Stimulated activated CD8-positive, alpha-beta memory T cell treated with anti-CD3 and anti-CD28 coated beads, Interleukin-15, amount 100 ng/mL, for 48 hours (primary cell): ENCODE results near the gene TMCC1.
"Not testable (repeated sequence)": the region's sequence is repeated elsewhere in the genome, so short reads cannot be mapped to it uniquely, and the experiment has no call there.

ENCODE experiments used
- DNase-seq, 2 donors: peaks; one replicate each; pipeline ENCODE4 v3.0.0-alpha.2; 2020; ENCODE audit warnings: low read depth in 2 of 2

The TMCC1 gene

GRCh38 chr3:129687586-129688125, 205.9 kb downstream of the TMCC1 start:
- DNase-seq: no peak

DNA sequence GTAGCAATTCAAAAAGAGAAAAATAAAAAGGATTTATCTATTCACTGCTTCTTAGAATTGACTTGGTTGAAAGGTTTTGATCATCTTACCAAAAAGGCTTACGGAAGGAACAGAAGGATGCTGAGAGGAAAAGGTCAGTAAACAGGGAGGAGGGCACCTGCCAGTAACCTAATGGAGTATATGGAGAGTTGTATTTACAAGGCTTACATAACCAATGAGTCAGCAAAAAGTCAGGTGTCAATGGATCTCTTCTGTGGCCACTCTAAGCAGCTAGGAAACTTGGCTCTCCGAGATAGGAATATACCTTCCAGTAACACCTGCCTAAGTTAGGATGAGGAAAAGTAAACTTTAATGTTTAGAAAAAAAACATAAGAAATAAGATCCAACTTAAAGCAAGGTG, 206.6 kb downstream of the TMCC1 start:
- no peak for DNase-seq

- DNase-seq: no peak
These were observed 209.2 kb downstream of the TMCC1 start for GRCh38 chr3:129684270-129684669.

GRCh38 chr3:129683201-129683600, 210.3 kb downstream of the TMCC1 start:
- DNase-seq: no peak

DNA sequence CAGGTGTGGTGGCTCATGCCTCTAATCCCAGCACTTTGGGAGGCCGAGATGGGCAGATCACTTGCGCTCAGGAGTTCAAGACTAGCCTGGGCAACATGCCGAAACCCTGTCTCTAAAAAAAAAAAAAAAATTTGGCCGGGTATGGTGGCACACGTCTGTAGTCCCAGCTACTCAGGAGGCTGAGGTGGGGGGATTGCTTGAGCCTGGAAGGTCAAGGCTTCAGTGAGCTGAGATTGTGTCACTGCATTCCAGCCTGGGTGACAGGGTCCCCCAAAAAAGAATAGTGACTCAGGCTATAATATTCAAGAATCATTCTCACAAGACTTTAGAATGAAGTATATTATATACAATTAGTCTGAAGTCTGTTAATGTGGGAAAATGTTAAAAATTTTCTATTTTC, 216.5 kb downstream of the TMCC1 start:
- DNase-seq: no peak

- not testable (repeated sequence) for DNase-seq
These were observed 218.8 kb downstream of the TMCC1 start for GRCh38 chr3:129674798-129675123.

DNA sequence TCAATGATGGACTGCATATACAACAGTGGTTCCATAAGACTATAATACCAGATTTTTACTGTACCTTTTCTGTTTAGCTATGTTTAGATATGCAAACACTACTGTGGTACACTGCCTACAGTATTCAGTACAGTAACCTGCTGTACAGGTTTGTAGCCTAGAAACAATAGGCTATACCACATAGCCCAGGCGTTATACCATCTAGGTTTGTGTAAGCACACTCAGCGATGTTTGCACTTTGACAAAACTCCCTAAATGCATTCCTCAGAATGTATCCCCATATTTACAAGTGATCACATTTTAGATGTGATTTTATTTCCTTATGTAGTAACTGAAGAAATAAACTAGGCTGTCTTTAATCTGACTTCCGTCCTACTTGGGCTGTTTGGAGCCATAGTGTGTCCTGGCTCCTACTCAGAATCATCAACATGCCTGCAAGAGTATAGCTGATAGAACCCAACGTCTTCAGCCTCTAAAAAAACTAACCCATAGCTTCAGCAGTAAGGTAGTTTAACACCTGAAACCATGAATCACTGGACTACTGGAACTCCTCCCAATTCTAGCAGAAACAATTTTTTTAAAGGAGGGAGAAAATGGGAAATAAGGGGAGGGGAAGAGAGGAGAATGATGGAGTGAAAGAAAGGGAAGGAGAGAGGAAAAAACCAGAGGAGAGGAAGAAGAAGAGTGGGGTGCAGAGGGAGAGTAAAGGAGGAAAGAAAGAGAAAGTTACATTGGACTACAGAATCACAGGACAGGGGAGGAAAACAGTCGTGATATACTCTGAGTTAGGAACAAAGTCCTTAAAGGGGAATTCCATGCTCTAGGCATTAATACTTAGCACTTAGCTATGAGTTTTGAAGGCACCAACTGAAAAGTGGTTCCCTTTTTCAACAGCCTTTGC, 219.4 kb downstream of the TMCC1 start:
- DNase-seq: no peak

DNA sequence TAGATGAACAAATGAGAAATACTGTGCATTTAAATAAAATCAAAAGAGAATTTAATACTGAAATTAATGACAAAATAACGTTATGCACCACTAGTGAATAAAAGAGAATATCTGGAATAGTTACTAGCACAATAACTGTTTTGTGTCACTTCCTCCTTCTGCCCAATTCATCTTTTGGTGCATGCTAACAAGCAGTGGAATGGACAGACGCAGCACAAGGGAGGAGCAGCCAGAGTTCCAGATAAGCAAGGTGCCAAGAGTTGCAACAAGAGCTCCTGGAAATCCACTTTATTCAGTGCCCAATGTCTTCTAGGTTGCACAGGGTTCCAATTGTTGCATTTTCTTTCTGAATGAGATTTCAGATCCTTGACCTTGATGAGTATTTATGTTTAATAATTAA, 220.5 kb downstream of the TMCC1 start:
- no peak for DNase-seq

DNA sequence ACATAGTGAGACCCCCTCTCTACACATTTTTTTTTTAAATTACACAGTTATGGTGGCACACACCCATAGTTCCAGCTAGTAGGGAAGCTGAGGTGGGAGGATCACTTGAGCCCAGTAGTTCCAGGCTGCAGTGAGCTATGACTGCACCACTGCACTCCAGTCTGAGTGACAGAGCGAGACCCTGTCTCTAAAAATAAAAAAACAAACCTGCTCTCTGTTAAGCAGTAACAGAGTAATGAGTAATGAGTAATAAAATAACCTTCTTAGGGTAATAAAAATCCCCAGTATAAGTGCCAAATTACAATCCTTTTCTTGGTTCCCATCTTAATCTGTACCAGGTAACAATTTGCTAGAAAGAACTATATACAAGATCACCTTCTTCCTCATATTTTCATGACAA, 221.1 kb downstream of the TMCC1 start:
- DNase-seq: no peak

GRCh38 chr3:129665024-129665768, 228.3 kb downstream of the TMCC1 start:
- no peak for DNase-seq

GRCh38 chr3:129663930-129664646, 229.4 kb downstream of the TMCC1 start:
- DNase-seq: no peak

DNA sequence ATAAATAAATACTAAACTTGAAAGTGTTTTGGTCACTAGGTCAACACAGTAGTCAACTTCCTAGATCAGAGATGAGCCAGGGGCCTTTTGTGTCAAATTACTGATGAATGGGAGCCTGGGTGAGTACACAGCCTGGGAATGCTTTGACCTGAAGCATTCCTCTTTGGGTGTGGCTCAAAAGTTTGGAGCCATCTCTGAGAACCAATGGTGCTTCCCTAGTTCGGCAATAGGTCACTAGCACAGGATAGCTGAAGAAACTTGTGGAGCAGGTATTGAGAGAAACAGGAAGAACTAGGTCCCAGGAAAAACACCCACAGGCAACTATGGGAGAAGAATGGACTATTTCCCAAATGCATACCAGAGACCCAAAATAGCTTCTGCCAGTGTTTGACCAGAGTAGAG, 230.5 kb downstream of the TMCC1 start:
- no peak for DNase-seq

- no peak for DNase-seq
These were observed 231.3 kb downstream of the TMCC1 start for GRCh38 chr3:129662191-129662608.

DNA sequence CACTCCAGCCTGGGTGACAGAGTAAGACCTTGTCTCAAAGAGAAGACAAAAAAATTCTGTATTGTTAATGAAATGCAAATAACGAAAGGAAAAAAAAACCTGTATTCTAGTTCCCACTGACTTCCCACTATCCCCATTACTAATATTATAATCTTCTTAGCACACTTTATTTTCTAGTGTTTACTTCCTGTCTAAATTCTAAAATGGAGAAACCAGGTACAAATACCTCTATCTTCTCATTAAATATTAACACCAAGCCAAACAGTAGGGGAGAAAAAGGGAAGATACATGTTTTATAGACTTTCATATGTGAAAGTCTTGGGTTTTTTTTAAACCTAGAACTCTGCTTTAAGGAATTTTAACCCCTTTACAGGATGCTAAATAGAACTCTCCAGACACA, 231.7 kb downstream of the TMCC1 start:
- no peak for DNase-seq

DNA sequence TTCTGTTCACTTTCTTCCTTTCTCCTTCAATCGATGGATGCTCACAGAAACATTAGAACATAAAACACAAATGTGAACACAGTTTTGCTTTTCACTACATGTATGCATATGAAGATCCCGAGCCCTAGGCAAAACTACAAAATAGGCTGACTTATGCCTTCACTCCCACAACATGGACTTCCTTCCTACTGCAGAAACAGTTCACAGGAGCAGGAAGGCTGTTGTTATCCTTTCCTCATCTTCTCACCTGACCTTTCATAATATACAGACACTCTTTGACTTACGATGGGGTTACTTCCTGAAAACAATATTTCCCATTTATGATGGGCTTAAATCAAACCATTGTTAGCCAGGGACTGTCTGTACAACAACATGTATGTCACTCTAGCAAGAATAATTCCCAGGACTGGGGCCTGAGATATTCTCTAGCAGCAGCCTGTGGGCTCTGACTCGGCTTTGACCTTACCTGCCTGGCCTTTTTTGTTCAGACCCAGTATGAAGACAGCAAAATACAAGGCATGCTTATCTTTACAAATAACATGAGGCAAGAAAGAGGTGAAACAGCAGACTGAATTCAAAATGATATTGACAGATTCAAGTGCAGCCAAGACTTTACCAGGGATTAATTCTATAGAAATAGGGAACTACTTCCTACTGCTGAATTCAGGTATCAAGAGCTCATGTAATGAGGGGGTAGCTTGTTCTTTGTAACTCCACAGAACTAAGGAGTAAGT, 235.2 kb downstream of the TMCC1 start:
- DNase-seq: no peak

DNA sequence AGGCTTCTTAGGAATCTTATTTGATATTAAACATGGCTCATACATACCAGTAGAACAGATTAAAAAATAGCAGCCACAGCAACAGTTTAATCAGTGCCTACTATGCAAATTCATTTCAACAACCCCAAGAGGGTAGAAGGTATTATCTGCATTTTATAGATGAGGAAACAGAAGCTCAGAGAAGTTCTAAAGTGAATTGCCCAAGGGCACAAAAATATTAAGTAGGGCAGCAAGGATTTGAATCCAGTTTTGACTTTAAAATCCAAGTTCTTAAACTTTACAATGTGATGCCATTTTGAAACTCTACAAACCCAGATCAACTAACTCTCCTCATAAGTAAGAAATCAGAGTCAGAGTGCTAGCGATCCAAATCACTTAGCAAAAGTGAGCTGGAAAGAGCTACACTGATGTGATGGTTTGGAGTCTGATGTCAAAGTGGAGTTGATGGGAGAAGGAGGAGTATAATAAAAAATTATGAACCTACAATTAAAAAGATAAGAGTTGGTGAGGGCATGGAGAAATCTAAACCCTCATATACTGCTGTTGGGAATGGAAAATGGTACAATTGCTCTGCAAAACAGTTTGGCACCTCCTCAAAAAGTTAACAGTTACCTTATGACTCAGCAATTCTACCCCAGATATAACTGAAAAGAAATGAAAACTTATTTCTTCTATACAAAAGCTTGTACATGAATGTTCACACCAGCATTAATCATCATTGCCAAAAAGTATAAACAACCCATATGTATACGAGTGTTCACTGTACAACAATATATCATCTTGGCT, 236.1 kb downstream of the TMCC1 start:
- no peak for DNase-seq

DNA sequence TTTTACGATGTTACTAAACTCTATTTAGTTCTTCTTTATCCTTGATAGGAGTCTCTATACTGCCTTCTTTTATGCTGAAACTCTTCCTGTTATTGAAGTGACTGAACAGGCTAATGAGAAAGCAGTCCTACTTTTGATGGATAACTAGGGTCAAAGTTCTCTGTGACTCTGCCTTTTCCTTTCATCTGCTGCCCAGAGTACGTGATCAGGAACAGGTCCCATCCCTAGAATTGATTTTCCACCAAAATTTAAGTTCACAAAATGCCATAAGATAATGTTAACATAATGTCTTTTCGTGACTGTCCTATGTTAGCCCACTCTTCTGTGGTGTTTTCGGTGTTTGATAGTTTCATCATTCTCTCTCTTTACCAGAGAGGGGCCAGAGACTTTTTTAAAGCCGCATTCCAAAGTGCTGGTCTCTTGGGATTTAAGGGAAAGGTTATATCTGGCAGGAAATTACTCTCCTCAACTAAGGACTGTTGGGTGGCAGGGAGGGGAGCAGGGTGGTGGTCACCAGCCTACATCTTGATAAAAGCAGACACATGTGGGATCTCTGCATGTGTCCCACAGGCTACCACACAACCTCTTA, 236.8 kb downstream of the TMCC1 start:
- no peak for DNase-seq

GRCh38 chr3:129655291-129655700, 238.2 kb downstream of the TMCC1 start:
- DNase-seq: no peak

- no peak for DNase-seq
These were observed 239.4 kb downstream of the TMCC1 start for GRCh38 chr3:129654131-129654530.

- DNase-seq: no peak
These were observed 240.5 kb downstream of the TMCC1 start for GRCh38 chr3:129653019-129653418.
